Body of pancreas (tissue), 4 donors: ENCODE results near the gene POSTN.

Experiments used
- CTCF ChIP-seq, 7 experiments: fragments of 450-650 bp in 4 of 7; fragments of 200-600 bp in 3 of 7; sonication (generic) in 3 of 7; IDR thresholded peaks; one replicate each; pipeline ENCODE4 v1.5.1; 2016 to 2019; ENCODE audit warnings: antibody characterized with exemption in 7 of 7
- POLR2A ChIP-seq, 3 donors: fragments of 450-650 bp; IDR thresholded peaks; one replicate each; pipeline ENCODE4 v1.6.1; 2016; ENCODE audit warnings: antibody characterized with exemption in 3 of 3, mild to moderate bottlenecking in 2 of 3

- TF ChIP-seq POLR2A (IDR thresholded peaks at IDR 0.05), result no peak
- no peak for TF ChIP-seq CTCF (IDR thresholded peaks at IDR 0.05)
Measured at GRCh38 chr13:37539976-37540605, 58.5 kb downstream of the POSTN start.
